Purkinje cell (primary cell): ENCODE results near the gene VPS33A. TPM values are rescaled to one million over a fixed set of nuclear protein-coding genes. Genes with fewer than 3 reads are reported as not detected.

Experiments used
- polyA plus RNA-seq: library from polyadenylated mRNA; unstranded; fragments of >200 nt; fragmentation: Nextera tagmentation; gene quantifications from 2 replicates; pipeline ENCODE4 v1.2.1, GENCODE V29; 2014

The VPS33A gene
- polyA plus RNA-seq, result 8.6 and 17.3 TPM in 2 replicates

GRCh38 chr12:122266230-122266901 lies at the start of gene VPS33A:
TSS of gene VPS33A (minus strand) at chr12:122266494. CDS start at chr12:122266408, 86 bp downstream.

GRCh38 chr12:122225683-122226365 lies 40.5 kb downstream of the VPS33A start, which contains the start of gene DIABLO:
TSS of gene DIABLO (minus strand) at chr12:122226052. CDS start at chr12:122226014, 38 bp downstream.

GRCh38 chr12:122203301-122204166 lies 62.8 kb downstream of the VPS33A start, which contains the start of gene B3GNT4:
TSS of gene B3GNT4 (plus strand) at chr12:122203709. CDS start at chr12:122204619, 910 bp downstream.

DNA sequence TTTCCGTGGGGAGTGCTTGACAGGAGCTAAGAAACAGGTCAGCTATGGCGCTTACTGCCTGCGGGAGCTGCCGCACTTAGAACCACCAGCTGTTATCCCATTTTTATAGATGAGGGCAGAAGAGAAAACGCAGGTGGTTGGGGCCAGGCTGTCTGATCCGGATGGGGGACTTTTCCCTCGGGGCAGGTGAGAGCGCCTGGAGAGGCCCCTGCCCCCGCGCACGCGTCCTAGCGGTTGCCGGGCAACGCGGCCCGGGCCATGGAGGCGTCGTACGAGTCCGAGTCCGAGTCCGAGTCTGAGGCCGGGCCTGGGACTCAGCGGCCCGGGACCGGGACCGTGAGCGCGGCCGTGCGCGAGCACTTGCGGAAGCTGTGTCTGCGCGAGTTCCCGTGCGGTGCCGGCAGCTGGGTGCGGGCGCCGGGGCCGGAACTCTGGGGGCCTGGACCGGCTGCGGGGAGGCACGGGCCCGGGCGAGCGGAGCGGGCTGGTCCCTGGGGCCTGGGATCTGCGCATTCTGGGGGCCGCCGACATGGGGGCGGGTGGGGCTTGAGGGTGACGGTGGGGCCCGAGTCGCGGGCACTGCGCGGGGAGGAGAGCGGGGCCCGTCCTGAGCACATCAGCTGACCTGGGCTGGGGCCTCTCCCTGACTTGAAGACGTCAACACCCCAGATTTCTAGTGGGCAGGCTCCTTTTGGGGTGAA lies 83.3 kb downstream of the VPS33A start, which contains the start of gene LRRC43:
Gene LRRC43 (plus strand): TSS at position 237 of the 701 bp plus-strand sequence. CDS start 22 bp downstream, at position 259.

Other genes with a start within 250 kb of the VPS33A start
- gene BCL7A, start 244.6 kb downstream of the VPS33A start, polyA plus RNA-seq, result 4.0 and 6.4 TPM in 2 replicates
- gene MLXIP, start 187.7 kb downstream of the VPS33A start, polyA plus RNA-seq, result 2.3 and 2.9 TPM in 2 replicates
- not detected in 2 replicates for gene IL31, start 92.3 kb downstream of the VPS33A start, polyA plus RNA-seq
- gene LRRC43, start 83.4 kb downstream of the VPS33A start, polyA plus RNA-seq, result 0.73 TPM in 1 of 2 replicates, not detected in the other
- 3.0 and 4.2 TPM in 2 replicates for gene B3GNT4, start 62.8 kb downstream of the VPS33A start, polyA plus RNA-seq
- gene DIABLO, start 40.4 kb downstream of the VPS33A start, polyA plus RNA-seq, result 50.7 and 61.4 TPM in 2 replicates
- 38.1 and 57.9 TPM in 2 replicates for gene CLIP1, start 156.2 kb upstream of the VPS33A start, polyA plus RNA-seq
- gene ZCCHC8, start 234.4 kb upstream of the VPS33A start, polyA plus RNA-seq, result 3.1 and 5.3 TPM in 2 replicates